Measurements from ENCODE around the gene ELK1. TPM values are rescaled to one million over a fixed set of nuclear protein-coding genes. Genes with fewer than 3 reads are reported as not detected.

ELK1 gene
- total RNA-seq, 1 experiment from 2014 or later: 27.8 TPM

GRCh38 chrX:47638816-47639215 lies 11.5 kb downstream of the ELK1 start:
- Histone ChIP-seq H2AFZ (ENCODE audit: low read length) (no peak overlapping the region), H3K36me3 (ENCODE audit: insufficient read depth, low read length) (peaks cover 10% of the 10 kb centered on the region; the same call in 1 of the 2 replicates), H3K4me2 (ENCODE audit: low read depth, low read length, poor library complexity, severe bottlenecking) (no peak overlapping the region), H3K27me3 (ENCODE audit: low read length) (no peaks in the 10 kb centered on the region), H4K20me1 (ENCODE audit: insufficient read depth, low read depth, low read length) (0 out of 2 replicates have a peak, but pooled peaks cover 3% of the 10 kb centered on the region), H3K27ac (ENCODE audit: low read length) (no peak overlapping the region), H3K9ac (ENCODE audit: low read length) (no peak overlapping the region), H3K9me3 (ENCODE audit: low read length) (no peaks in the 10 kb centered on the region), H3K79me2 (ENCODE audit: low read length) (peaks cover 10% of the 10 kb centered on the region), H3K9me2 (replicated peaks; ENCODE audit: insufficient read depth, low read length) (no peaks in the 10 kb centered on the region), H3K4me3 (ENCODE audit: low read length) (no peak overlapping the region), H3K4me1 (ENCODE audit: low read length) (no peaks in the 10 kb centered on the region)
- no peak for DNase-seq

GRCh38 chrX:47637546-47638195 lies 12.7 kb downstream of the ELK1 start:
- H3K9me3 ChIP-seq (ENCODE audit: low read length): no peaks in the 10 kb centered on the region
- no peaks in the 10 kb centered on the region for H4K20me1 ChIP-seq (ENCODE audit: insufficient read depth, low read depth, low read length)
- H3K4me1 ChIP-seq (ENCODE audit: low read length): no peaks in the 10 kb centered on the region
- peaks cover 5% of the 10 kb centered on the region; the same call in 1 of the 2 replicates for H3K36me3 ChIP-seq (ENCODE audit: insufficient read depth, low read length)
- H3K9me2 ChIP-seq (replicated peaks; ENCODE audit: insufficient read depth, low read length): no peaks in the 10 kb centered on the region
- H3K4me3 ChIP-seq (ENCODE audit: low read length): no peak overlapping the region
- no peak overlapping the region for H3K9ac ChIP-seq (ENCODE audit: low read length)
- H3K4me2 ChIP-seq (ENCODE audit: low read depth, low read length, poor library complexity, severe bottlenecking): no peak overlapping the region
- H3K27me3 ChIP-seq (ENCODE audit: low read length): no peaks in the 10 kb centered on the region
- DNase-seq: no peak
- H3K27ac ChIP-seq (ENCODE audit: low read length): no peak overlapping the region
- H2AFZ ChIP-seq (ENCODE audit: low read length): no peak overlapping the region
- H3K79me2 ChIP-seq (ENCODE audit: low read length): no peaks in the 10 kb centered on the region

- Histone ChIP-seq H3K9ac (ENCODE audit: low read length) (no peak overlapping the region), H3K4me1 (ENCODE audit: low read length) (no peaks in the 10 kb centered on the region), H3K4me2 (ENCODE audit: low read depth, low read length, poor library complexity, severe bottlenecking) (no peak overlapping the region), H2AFZ (ENCODE audit: low read length) (no peak overlapping the region), H4K20me1 (ENCODE audit: insufficient read depth, low read depth, low read length) (no peaks in the 10 kb centered on the region), H3K36me3 (ENCODE audit: insufficient read depth, low read length) (no peaks in the 10 kb centered on the region), H3K9me3 (ENCODE audit: low read length) (no peaks in the 10 kb centered on the region), H3K79me2 (ENCODE audit: low read length) (no peaks in the 10 kb centered on the region), H3K9me2 (replicated peaks; ENCODE audit: insufficient read depth, low read length) (no peaks in the 10 kb centered on the region), H3K27me3 (ENCODE audit: low read length) (no peaks in the 10 kb centered on the region), H3K27ac (ENCODE audit: low read length) (no peak overlapping the region), H3K4me3 (ENCODE audit: low read length) (no peak overlapping the region)
- DNase-seq: no peak
Measured at GRCh38 chrX:47634871-47635575, 15.3 kb downstream of the ELK1 start.

- H3K9me2 ChIP-seq (replicated peaks; ENCODE audit: insufficient read depth, low read length): no peaks in the 10 kb centered on the region
- no peaks in the 10 kb centered on the region for H3K79me2 ChIP-seq (ENCODE audit: low read length)
- DNase-seq: no peak
- no peak overlapping the region for H3K4me2 ChIP-seq (ENCODE audit: low read depth, low read length, poor library complexity, severe bottlenecking)
- H3K4me1 ChIP-seq (ENCODE audit: low read length): no peaks in the 10 kb centered on the region
- no peak overlapping the region for H2AFZ ChIP-seq (ENCODE audit: low read length)
- no peak overlapping the region for H3K4me3 ChIP-seq (ENCODE audit: low read length)
- H3K27ac ChIP-seq (ENCODE audit: low read length): no peak overlapping the region
- H3K9ac ChIP-seq (ENCODE audit: low read length): no peak overlapping the region
- no peaks in the 10 kb centered on the region for H3K9me3 ChIP-seq (ENCODE audit: low read length)
- H4K20me1 ChIP-seq (ENCODE audit: insufficient read depth, low read depth, low read length): no peaks in the 10 kb centered on the region
- H3K27me3 ChIP-seq (ENCODE audit: low read length): no peaks in the 10 kb centered on the region
- H3K36me3 ChIP-seq (ENCODE audit: insufficient read depth, low read length): no peaks in the 10 kb centered on the region
Measured at GRCh38 chrX:47633689-47634590, 16.4 kb downstream of the ELK1 start.

GRCh38 chrX:47632666-47633065 lies 17.7 kb downstream of the ELK1 start:
- H2AFZ ChIP-seq (ENCODE audit: low read length): no peak overlapping the region
- no peak overlapping the region for H3K4me2 ChIP-seq (ENCODE audit: low read depth, low read length, poor library complexity, severe bottlenecking)
- no peaks in the 10 kb centered on the region for H3K27me3 ChIP-seq (ENCODE audit: low read length)
- no peaks in the 10 kb centered on the region for H3K9me2 ChIP-seq (replicated peaks; ENCODE audit: insufficient read depth, low read length)
- H3K9me3 ChIP-seq (ENCODE audit: low read length): no peaks in the 10 kb centered on the region
- no peaks in the 10 kb centered on the region for H3K79me2 ChIP-seq (ENCODE audit: low read length)
- H3K4me3 ChIP-seq (ENCODE audit: low read length): no peak overlapping the region
- no peak for DNase-seq
- no peak overlapping the region for H3K27ac ChIP-seq (ENCODE audit: low read length)
- no peak overlapping the region for H3K9ac ChIP-seq (ENCODE audit: low read length)
- H3K36me3 ChIP-seq (ENCODE audit: insufficient read depth, low read length): no peaks in the 10 kb centered on the region
- no peaks in the 10 kb centered on the region for H4K20me1 ChIP-seq (ENCODE audit: insufficient read depth, low read depth, low read length)
- no peaks in the 10 kb centered on the region for H3K4me1 ChIP-seq (ENCODE audit: low read length)

- Histone ChIP-seq H3K9me3 (ENCODE audit: low read length) (no peaks in the 10 kb centered on the region), H3K9ac (ENCODE audit: low read length) (no peak overlapping the region), H3K27ac (ENCODE audit: low read length) (no peak overlapping the region), H3K4me2 (ENCODE audit: low read depth, low read length, poor library complexity, severe bottlenecking) (no peak overlapping the region), H3K36me3 (ENCODE audit: insufficient read depth, low read length) (no peaks in the 10 kb centered on the region), H3K9me2 (replicated peaks; ENCODE audit: insufficient read depth, low read length) (no peaks in the 10 kb centered on the region), H2AFZ (ENCODE audit: low read length) (no peak overlapping the region), H3K4me3 (ENCODE audit: low read length) (no peak overlapping the region), H4K20me1 (ENCODE audit: insufficient read depth, low read depth, low read length) (no peaks in the 10 kb centered on the region), H3K27me3 (ENCODE audit: low read length) (no peaks in the 10 kb centered on the region), H3K4me1 (ENCODE audit: low read length) (no peaks in the 10 kb centered on the region), H3K79me2 (ENCODE audit: low read length) (no peaks in the 10 kb centered on the region)
- DNase-seq: no peak
Measured at GRCh38 chrX:47631676-47632075, 18.7 kb downstream of the ELK1 start.

- no peaks in the 10 kb centered on the region for H3K27me3 ChIP-seq (ENCODE audit: low read length)
- no peaks in the 10 kb centered on the region for H3K9me3 ChIP-seq (ENCODE audit: low read length)
- H3K27ac ChIP-seq (ENCODE audit: low read length): no peak within 1 kb of the TSS
- no peaks in the 10 kb centered on the region for H3K9me2 ChIP-seq (replicated peaks; ENCODE audit: insufficient read depth, low read length)
- H3K4me1 ChIP-seq (ENCODE audit: low read length): no peaks in the 10 kb centered on the region
- H3K9ac ChIP-seq (ENCODE audit: low read length): no peak within 1 kb of the TSS
- DNase-seq: no peak
- no peak within 1 kb of the TSS for H3K4me3 ChIP-seq (ENCODE audit: low read length)
- H4K20me1 ChIP-seq (ENCODE audit: insufficient read depth, low read depth, low read length): no peaks in the 10 kb centered on the region
- H2AFZ ChIP-seq (ENCODE audit: low read length): no peak within 1 kb of the TSS
- H3K36me3 ChIP-seq (ENCODE audit: insufficient read depth, low read length): no peaks in the 10 kb centered on the region
- no peaks in the 10 kb centered on the region for H3K79me2 ChIP-seq (ENCODE audit: low read length)
- H3K4me2 ChIP-seq (ENCODE audit: low read depth, low read length, poor library complexity, severe bottlenecking): no peak within 1 kb of the TSS
Measured at GRCh38 chrX:47629419-47630200, 20.8 kb downstream of the ELK1 start, which contains the start of gene CFP. Gene CFP, minus strand, starts transcription at chrX:47629930. Its CDS starts 86 bp downstream, at chrX:47629844.
